DMS53 (cell line): ENCODE measurements around the gene NAGLU.
A peak's percentile ranks its signal among the peaks of the same experiment; 100 is the strongest.

Source experiments
- DNase-seq: peaks from one replicate; lab custom pipeline; 2025; lab: John Stamatoyannopoulos, UW

NAGLU gene

DNA sequence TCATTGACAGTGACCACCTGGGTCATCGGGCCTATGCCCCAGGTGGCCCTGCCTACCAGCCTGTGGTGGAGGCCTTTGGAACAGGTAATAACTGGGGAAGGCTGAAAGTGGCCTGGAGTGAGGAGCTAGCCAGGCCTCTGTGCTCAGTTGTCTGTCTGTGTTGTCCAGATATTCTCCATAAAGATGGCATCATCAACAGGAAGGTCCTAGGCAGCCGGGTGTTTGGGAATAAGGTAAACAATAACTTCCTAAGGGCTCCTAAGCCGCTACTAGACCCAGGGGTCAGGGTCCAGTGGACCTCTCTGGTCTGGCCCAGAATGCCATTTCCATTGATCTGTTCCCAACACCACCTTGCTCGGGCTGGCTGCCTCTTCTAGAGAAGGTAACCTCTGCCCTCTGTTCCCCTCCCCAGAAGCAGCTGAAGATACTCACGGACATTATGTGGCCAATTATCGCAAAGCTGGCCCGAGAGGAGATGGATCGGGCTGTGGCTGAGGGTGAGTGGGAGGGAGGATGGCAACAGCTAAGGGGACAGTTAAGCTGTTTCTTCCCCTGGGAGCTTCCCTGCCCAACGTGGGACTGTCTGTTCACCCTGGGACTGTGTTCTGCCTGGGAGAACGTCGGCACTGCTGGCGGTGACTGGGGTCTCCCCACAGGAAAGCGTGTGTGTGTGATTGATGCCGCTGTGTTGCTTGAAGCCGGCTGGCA, 28.9 kb downstream of the NAGLU start:
- no peak for DNase-seq

- DNase-seq = no peak
Observed at GRCh38 chr17:42565523-42566214, 29.6 kb downstream of the NAGLU start.

GRCh38 chr17:42566215-42566882, 30.3 kb downstream of the NAGLU start:
- peak; percentile 75 for DNase-seq

DNA sequence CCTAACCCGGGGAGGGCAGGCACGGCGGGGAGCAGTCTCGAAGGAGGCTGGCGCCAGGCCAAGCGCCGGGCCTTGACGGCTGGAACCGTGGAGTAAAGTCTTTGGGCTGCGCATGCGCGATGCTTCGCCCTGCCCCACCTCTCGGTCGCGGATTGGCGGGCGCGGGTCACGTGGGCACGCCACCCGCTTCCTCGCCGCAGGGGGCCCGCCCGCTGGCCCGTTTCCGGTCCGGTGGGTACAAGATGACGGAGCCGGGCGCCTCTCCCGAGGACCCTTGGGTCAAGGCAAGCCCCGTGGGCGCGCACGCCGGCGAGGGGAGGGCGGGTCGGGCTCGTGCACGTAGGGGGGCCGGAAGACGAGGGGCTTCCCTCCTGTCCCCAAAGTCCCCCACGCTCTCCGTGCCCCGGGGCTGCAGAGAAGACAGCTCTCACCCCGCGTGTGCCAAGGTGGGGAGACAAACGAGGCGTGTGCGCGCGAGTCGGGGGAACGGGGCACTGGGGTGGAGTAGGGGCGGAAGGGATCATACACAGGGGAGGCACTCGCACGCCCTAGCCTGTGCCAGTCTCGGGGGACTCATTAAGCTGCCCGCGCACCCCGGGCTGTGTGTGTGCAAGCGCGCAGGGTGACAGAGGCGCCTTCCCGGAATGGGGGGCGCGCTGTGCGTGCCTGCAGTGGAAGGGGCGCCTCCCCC, 31.0 kb downstream of the NAGLU start, which contains the start of gene MLX:
Gene MLX, plus strand, starts transcription at position 218 of the 691 bp plus-strand sequence. Its CDS starts 25 bp downstream, at position 243.
- DNase-seq = peak; percentile 97

GRCh38 chr17:42568341-42569111, 32.5 kb downstream of the NAGLU start:
- DNase-seq = no peak

DNA sequence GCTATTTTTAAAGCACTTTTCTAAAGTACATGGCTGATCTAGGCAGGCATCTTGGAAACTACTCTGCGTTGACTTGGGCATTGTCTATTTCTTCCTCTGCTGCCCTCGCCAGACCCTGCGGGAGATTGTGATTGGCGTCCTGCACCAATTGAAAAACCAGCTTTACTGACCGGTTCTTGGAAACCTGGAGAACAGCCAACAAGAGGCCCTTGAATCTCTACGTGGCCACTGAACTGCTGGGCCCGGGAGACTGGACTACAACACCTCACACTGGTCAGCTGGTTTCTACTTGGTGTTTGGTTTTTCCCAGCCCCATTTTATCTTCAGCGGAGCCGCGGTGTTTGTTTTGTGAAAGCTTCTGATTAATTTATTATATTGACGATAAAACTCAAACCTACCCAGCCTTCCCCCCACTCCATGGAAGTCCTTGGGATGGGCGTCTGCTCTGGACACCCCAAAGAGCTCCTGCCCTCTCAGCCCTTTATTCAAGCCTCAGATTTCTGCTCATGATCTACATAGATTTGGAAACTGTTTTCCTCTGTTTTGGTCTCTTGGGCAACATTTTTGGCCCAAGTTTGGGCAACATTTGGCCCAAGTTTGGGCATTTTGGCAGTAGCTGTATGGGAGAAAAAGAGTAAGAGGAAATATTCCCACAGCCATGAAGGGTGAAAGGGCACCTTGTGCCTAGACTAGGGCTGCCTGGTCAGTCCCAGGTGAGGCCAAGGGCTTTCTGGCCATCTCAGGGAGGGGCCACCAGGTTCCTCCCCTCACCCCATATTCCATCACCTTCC, 35.6 kb downstream of the NAGLU start:
- DNase-seq = no peak

GRCh38 chr17:42573095-42573494, 37.1 kb downstream of the NAGLU start:
- DNase-seq = no peak

DNA sequence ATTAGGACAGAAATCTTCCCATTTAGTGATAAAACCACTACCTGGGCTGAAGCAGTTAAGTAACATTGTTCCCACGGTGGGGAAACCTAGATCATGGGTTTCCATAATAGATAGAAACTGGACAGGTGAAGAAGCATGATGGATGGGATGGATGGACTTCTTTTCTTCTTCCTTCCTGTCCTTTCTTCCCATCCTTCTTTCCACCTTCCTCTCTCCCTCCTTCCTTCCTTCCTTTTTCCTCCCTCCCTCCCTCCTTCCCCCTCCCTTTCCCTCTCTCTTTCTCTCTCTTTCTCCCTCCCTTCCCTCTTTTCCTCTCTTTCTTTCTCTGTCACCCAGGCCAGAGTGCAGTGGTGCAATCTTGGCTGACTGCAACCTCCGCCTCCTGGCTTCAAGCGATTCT, 38.4 kb downstream of the NAGLU start:
- no peak for DNase-seq

GRCh38 chr17:42577140-42577531, 41.1 kb downstream of the NAGLU start:
- peak; percentile 67 for DNase-seq

DNA sequence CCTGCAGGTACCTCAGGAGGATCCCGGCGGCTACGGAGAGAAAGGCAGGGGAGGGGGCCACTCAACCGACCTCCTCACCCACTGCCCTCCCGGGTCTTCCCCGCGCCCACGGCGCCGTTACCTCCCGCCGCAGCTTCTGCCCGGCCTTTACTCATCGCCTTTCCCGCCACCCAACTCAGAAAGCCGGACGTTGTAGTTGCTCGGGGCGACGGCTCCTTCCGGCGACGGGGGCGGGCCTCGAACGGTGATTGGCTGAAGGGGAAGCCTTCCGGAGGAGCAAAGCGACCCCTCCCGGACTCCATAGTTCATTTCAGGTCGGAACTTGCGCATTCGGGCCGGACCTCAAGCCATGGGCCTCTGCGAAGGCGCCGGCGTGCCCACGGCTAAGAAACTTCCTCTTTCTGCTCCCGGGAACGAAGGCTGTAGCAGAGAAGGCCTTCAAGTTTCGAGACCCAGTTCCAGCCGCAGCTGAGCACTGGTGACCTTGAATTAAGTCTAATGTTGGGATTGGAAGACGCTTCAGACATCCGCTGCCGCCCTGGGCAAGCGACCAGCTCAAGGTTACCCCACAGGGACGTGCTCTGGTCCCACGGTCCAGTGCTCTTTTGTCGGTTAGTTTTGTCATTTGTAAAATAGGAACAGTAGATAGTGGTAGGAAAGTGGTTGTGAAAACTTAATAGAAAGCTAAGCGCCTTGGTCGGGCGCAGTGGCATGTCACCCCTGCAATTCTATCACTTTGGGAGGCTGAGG, 41.7 kb downstream of the NAGLU start, which contains the start of gene PSMC3IP:
Gene PSMC3IP, minus strand, starts transcription at position 198 of the 750 bp plus-strand sequence. Its CDS starts 43 bp downstream, at position 155.
- peak; percentile 98 for DNase-seq

DNA sequence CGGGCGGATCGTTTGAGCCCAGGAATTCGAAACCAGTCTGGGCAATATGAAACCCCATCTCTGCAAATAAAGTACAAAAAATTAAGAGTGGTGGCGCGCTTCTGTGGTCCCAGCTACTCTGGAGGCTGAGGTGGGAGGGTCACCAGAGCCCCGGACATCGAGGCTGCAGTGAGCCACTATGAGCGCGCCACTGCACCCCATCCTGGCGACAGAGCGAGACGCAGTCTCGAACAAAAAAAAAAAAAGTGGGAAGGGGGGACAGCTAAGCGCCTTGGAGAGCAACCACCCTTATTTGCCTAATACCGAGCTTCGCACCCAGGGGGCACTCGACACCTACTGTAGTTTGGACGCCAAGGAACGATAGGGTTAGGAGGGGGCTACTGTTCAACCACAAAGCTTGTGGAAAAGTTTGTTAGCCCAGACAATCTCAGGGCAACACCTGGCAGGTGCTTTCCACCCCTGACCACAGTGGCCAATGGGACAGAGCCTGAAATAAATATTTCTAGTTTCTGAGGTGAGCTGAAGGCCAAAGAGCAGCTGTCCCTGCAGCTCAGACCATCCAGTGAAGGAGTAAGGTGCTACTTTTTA, 42.3 kb downstream of the NAGLU start:
- DNase-seq = peak; percentile 88

GRCh38 chr17:42579794-42580551, 43.9 kb downstream of the NAGLU start:
- no peak for DNase-seq

- no peak for DNase-seq
Observed at GRCh38 chr17:42581744-42582270, 45.8 kb downstream of the NAGLU start.

GRCh38 chr17:42584880-42585279, 48.8 kb downstream of the NAGLU start:
- DNase-seq = no peak

GRCh38 chr17:42585353-42585752, 49.3 kb downstream of the NAGLU start:
- no peak for DNase-seq

DNA sequence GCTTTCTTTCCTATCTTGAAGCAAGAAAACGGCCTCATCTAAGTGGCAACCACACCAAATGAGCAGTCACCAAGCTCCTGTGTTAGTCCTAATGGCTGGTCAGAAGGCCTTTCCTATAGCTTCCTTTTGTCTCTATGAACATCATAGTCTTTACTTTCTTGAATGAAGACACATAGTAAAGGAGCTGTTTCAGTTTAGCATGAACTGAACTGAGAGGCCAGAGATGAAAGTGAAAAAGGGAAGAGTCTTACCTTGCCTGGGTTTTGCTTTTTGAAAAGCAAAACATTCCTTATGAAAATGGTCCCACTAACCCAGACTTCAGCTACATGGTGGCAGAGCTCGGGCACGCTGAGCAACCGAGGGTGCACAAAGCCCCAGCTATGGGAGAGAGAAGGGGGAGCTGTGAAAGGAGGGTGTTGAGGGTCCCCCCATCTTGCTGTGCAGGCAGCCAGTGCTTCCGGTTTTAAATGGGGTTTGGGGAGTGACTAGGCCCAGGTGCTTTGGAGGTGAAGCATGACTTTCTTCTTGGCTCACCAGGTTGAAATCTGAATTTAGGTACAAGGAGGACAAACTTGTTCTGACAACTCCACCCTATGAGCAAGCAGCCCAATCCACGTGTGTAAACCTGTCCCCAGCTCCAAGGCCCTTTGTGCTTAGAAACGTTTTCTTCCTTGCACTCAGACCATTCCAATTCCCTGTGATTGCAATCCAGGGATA, 50.6 kb downstream of the NAGLU start:
- DNase-seq = no peak

DNA sequence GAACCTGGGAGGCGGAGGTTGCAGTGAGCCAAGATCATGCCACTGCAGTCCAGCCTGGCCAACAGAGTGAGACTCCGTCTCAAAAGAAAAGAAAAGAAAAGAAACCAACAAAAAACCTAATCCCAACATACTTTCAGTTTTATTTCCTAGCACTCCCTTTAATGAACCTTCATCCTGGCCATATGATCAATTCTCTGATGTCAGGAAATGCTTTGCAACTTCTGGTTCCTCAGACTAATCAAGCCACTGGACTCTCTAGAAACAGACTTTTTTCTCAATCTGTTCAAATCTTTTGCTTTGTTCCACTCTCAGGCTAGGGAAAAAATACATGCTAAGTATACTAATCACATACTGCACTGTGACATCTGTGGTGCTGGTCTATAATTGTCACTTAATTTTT, 54.8 kb downstream of the NAGLU start:
- DNase-seq = no peak

GRCh38 chr17:42591411-42591810, 55.4 kb downstream of the NAGLU start:
- no peak for DNase-seq
